MM.1S (cell line): ENCODE results near the gene FAXDC2.

ENCODE experiments used
- EZH2phosphoT487 ChIP-seq: fragments of 300-600 bp; sonication (generic); IDR thresholded peaks from 2 replicates; pipeline ENCODE4 v1.6.1; 2018; ENCODE audit warnings: antibody characterized with exemption, low read length
- TF ChIP-seq, protein P1 (sequence below): fragments of 300-600 bp; sonication (generic); IDR thresholded peaks from 2 replicates; pipeline ENCODE4 v1.5.1; 2016; ENCODE audit warnings: antibody characterized with exemption, low read length, mixed read lengths

DNA sequence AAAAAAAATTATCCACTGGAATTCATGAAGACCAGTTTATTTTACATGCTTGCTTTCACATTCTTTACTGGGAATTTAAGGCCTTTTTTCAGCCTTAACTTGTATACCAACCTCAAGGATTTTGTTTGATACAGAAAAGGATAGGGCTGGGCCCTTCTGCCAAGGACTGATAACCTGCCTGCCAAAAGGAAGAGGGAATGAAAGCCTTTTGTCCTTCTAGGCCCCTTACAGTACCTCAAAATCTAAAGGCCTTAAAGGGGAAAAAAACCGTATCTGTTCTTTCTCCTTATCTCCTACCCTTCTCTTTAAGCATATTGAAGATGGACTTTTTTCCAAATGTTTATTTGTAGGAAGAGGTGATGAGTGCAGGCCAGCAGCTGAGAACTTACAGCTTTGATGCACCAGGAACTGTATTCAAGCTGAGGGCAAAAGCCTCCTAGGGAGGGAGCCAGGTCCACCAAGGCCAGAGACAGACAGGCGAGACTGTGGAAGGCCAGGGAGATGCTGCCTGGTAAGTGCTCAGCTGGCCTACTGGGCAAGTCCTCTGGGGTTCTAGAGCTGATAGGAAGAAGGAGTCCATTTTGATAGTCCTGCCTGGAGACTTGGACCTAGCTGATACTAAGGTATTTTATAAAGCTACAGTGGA lies 31.8 kb downstream of the FAXDC2 start:
- TF ChIP-seq, protein P1, sequence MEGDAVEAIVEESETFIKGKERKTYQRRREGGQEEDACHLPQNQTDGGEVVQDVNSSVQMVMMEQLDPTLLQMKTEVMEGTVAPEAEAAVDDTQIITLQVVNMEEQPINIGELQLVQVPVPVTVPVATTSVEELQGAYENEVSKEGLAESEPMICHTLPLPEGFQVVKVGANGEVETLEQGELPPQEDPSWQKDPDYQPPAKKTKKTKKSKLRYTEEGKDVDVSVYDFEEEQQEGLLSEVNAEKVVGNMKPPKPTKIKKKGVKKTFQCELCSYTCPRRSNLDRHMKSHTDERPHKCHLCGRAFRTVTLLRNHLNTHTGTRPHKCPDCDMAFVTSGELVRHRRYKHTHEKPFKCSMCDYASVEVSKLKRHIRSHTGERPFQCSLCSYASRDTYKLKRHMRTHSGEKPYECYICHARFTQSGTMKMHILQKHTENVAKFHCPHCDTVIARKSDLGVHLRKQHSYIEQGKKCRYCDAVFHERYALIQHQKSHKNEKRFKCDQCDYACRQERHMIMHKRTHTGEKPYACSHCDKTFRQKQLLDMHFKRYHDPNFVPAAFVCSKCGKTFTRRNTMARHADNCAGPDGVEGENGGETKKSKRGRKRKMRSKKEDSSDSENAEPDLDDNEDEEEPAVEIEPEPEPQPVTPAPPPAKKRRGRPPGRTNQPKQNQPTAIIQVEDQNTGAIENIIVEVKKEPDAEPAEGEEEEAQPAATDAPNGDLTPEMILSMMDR, result no peak
- TF ChIP-seq EZH2phosphoT487, result no peak
